Measurements from ENCODE around the gene RNU5D-1. TPM values are rescaled to one million over a fixed set of nuclear protein-coding genes. Genes with fewer than 3 reads are reported as not detected.
A peak's percentile ranks its signal among the peaks of the same experiment; 100 is the strongest.

The RNU5D-1 gene
- total and polyA plus RNA-seq, 2 of the 13 experiments (the other 11 are each of a cell fraction or from before 2014, with no cell fraction given), result 165 TPM; not detected in 1

DNA sequence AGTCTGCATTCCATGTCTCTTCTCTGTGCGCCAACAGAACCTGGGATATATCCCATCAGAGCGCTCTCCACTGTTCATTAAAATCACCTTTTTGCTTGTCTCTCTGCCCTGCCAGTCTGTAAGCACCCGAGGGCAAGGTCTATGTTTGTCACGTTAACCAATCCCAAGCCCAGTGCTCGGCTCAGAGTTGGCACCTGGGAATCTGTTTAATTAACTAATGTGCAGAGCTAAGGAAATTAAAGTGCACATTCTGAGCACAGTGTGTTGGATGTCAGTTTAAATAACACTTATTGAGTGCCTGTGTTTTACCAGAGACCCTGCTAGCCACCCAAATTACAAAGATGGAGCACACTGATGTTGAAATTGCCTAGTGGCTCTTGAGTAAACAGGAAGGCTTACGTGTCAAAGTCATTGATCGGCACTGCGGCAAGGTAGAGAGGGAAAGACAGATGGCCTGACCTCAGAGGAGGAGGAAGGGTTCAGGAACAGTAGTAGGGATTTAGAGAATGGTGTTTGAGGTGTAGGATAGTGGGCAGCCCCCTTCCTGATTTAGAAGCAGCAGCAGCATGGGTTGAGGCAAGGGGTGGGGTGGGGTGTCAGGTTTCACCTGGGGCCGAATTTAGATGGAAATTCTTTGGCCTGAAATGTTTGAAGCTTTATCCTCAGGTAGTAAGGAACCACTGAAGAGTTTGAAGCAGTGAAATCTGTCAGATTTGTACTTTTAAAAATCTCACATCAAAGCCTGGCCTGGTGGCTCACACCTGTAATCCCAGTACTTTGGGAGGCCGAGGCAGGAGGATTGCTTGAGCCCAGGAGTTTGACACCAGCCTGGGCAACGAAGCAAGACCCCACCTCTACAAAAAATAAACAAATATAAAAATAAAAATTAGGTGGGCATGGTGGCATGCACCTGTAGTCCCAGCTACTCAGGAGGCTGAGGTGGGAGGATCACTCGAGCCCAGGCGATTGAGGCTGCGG is 48.8 kb downstream of the RNU5D-1 start (continued):
- TF ChIP-seq, protein P1, sequence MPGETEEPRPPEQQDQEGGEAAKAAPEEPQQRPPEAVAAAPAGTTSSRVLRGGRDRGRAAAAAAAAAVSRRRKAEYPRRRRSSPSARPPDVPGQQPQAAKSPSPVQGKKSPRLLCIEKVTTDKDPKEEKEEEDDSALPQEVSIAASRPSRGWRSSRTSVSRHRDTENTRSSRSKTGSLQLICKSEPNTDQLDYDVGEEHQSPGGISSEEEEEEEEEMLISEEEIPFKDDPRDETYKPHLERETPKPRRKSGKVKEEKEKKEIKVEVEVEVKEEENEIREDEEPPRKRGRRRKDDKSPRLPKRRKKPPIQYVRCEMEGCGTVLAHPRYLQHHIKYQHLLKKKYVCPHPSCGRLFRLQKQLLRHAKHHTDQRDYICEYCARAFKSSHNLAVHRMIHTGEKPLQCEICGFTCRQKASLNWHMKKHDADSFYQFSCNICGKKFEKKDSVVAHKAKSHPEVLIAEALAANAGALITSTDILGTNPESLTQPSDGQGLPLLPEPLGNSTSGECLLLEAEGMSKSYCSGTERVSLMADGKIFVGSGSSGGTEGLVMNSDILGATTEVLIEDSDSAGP (CRISPR knock-in tag; IDR thresholded peaks at IDR 0.05; ENCODE audit: borderline replicate concordance), result no peak
- TF ChIP-seq KDM1A (CRISPR knock-in tag; IDR thresholded peaks at IDR 0.05) (0 out of 2 replicates have a peak, but pooled peaks have one; percentile 71), ZNF891 (CRISPR knock-in tag; IDR thresholded peaks at IDR 0.05) (no peak), SIN3B (IDR thresholded peaks at IDR 0.05; ENCODE audit: low read length) (no peak), MTF2 (CRISPR knock-in tag; IDR thresholded peaks at IDR 0.05; ENCODE audit: borderline replicate concordance) (no peak), ZNF251 (CRISPR knock-in tag; IDR thresholded peaks at IDR 0.05) (no peak), ZNF552 (CRISPR knock-in tag; IDR thresholded peaks at IDR 0.05; ENCODE audit: borderline replicate concordance) (no peak), CC2D1A (CRISPR knock-in tag; IDR thresholded peaks at IDR 0.05) (no peak), ZBTB3 (CRISPR knock-in tag; IDR thresholded peaks at IDR 0.05; ENCODE audit: borderline replicate concordance, low read depth) (peak; percentile 61; the same call in 1 of the 2 replicates), NCOA2 (CRISPR knock-in tag; IDR thresholded peaks at IDR 0.05) (peak; percentile 90), ZNF678 (CRISPR knock-in tag; IDR thresholded peaks at IDR 0.05) (no peak), FOXA1 (IDR thresholded peaks at IDR 0.05) (peak; percentile 85), FOXA1 (CRISPR knock-in tag; IDR thresholded peaks at IDR 0.05) (peak; percentile 99), ETV6 (CRISPR knock-in tag; conservative IDR thresholded peaks at IDR 0.05) (no peak), NPAS2 (CRISPR knock-in tag; IDR thresholded peaks at IDR 0.05; ENCODE audit: borderline replicate concordance) (no peak), KLF15 (CRISPR knock-in tag; IDR thresholded peaks at IDR 0.05; ENCODE audit: borderline replicate concordance) (no peak)
- TF ChIP-seq, protein P2, sequence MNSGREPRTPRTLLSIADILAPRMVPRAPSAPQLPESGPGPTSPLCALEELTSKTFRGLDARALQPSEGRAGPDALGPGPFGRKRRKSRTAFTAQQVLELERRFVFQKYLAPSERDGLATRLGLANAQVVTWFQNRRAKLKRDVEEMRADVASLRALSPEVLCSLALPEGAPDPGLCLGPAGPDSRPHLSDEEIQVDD (CRISPR knock-in tag; IDR thresholded peaks at IDR 0.05; ENCODE audit: borderline replicate concordance), result no peak
- TF ChIP-seq, protein P3, sequence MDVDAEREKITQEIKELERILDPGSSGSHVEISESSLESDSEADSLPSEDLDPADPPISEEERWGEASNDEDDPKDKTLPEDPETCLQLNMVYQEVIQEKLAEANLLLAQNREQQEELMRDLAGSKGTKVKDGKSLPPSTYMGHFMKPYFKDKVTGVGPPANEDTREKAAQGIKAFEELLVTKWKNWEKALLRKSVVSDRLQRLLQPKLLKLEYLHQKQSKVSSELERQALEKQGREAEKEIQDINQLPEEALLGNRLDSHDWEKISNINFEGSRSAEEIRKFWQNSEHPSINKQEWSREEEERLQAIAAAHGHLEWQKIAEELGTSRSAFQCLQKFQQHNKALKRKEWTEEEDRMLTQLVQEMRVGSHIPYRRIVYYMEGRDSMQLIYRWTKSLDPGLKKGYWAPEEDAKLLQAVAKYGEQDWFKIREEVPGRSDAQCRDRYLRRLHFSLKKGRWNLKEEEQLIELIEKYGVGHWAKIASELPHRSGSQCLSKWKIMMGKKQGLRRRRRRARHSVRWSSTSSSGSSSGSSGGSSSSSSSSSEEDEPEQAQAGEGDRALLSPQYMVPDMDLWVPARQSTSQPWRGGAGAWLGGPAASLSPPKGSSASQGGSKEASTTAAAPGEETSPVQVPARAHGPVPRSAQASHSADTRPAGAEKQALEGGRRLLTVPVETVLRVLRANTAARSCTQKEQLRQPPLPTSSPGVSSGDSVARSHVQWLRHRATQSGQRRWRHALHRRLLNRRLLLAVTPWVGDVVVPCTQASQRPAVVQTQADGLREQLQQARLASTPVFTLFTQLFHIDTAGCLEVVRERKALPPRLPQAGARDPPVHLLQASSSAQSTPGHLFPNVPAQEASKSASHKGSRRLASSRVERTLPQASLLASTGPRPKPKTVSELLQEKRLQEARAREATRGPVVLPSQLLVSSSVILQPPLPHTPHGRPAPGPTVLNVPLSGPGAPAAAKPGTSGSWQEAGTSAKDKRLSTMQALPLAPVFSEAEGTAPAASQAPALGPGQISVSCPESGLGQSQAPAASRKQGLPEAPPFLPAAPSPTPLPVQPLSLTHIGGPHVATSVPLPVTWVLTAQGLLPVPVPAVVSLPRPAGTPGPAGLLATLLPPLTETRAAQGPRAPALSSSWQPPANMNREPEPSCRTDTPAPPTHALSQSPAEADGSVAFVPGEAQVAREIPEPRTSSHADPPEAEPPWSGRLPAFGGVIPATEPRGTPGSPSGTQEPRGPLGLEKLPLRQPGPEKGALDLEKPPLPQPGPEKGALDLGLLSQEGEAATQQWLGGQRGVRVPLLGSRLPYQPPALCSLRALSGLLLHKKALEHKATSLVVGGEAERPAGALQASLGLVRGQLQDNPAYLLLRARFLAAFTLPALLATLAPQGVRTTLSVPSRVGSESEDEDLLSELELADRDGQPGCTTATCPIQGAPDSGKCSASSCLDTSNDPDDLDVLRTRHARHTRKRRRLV (CRISPR knock-in tag; IDR thresholded peaks at IDR 0.05), result no peak
- TF ChIP-seq, protein P4, sequence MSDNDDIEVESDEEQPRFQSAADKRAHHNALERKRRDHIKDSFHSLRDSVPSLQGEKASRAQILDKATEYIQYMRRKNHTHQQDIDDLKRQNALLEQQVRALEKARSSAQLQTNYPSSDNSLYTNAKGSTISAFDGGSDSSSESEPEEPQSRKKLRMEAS (IDR thresholded peaks at IDR 0.05), result peak; percentile 85
- TF ChIP-seq, protein P5, sequence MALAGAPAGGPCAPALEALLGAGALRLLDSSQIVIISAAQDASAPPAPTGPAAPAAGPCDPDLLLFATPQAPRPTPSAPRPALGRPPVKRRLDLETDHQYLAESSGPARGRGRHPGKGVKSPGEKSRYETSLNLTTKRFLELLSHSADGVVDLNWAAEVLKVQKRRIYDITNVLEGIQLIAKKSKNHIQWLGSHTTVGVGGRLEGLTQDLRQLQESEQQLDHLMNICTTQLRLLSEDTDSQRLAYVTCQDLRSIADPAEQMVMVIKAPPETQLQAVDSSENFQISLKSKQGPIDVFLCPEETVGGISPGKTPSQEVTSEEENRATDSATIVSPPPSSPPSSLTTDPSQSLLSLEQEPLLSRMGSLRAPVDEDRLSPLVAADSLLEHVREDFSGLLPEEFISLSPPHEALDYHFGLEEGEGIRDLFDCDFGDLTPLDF (CRISPR knock-in tag; IDR thresholded peaks at IDR 0.05), result no peak

Data from HepG2 (cell line).